ENCODE data around the gene ZFAND6. TPM values are rescaled to one million over a fixed set of nuclear protein-coding genes. Genes with fewer than 3 reads are reported as not detected.
A peak's percentile ranks its signal among the peaks of the same experiment; 100 is the strongest.

The ZFAND6 gene
- total and polyA plus RNA-seq, 10 donors: 68.0 to 154 (median 89.2) TPM

- H3K36me3 ChIP-seq: peaks cover 0 to 8% (median 0%) of the 10 kb centered on the region in 6 donors
- H3K27me3 ChIP-seq (replicated peaks in 1 of 7): no peaks in the 10 kb centered on the region
- no peak overlapping the region for H3K4me3 ChIP-seq
- H3K9me3 ChIP-seq: no peaks in the 10 kb centered on the region
- no peak for TF ChIP-seq POLR2AphosphoS5 (IDR thresholded peaks at IDR 0.05)
- TF ChIP-seq, protein P1, sequence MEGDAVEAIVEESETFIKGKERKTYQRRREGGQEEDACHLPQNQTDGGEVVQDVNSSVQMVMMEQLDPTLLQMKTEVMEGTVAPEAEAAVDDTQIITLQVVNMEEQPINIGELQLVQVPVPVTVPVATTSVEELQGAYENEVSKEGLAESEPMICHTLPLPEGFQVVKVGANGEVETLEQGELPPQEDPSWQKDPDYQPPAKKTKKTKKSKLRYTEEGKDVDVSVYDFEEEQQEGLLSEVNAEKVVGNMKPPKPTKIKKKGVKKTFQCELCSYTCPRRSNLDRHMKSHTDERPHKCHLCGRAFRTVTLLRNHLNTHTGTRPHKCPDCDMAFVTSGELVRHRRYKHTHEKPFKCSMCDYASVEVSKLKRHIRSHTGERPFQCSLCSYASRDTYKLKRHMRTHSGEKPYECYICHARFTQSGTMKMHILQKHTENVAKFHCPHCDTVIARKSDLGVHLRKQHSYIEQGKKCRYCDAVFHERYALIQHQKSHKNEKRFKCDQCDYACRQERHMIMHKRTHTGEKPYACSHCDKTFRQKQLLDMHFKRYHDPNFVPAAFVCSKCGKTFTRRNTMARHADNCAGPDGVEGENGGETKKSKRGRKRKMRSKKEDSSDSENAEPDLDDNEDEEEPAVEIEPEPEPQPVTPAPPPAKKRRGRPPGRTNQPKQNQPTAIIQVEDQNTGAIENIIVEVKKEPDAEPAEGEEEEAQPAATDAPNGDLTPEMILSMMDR (IDR thresholded peaks at IDR 0.05 in 8 of 11, conservative IDR thresholded peaks at IDR 0.05 in 3 of 11): no peak
- no peak for TF ChIP-seq POLR2A (IDR thresholded peaks at IDR 0.05)
- intact Hi-C loops (cut with DNase I; ENCODE audit: low total_unique reads): no loop called here
- H3K27ac ChIP-seq: no peak overlapping the region
- H3K4me1 ChIP-seq: peaks cover 4 to 55% (median 16%) of the 10 kb centered on the region in 6 donors
- WGBS, 5 donors: 91 to 100% (median 94%) methylated on average over 1 of the region's 1 CpG
- no peak for DNase-seq
Observed at GRCh38 chr15:80090041-80090440, 30.6 kb downstream of the ZFAND6 start.

- WGBS, 5 donors: 70 to 84% (median 77%) methylated on average over 7 of the region's 7 CpGs
- H3K4me1 ChIP-seq: peaks cover 4 to 59% (median 24%) of the 10 kb centered on the region in 6 donors
- H3K4me3 ChIP-seq: no peak overlapping the region
Observed at GRCh38 chr15:80090879-80091503, 31.5 kb downstream of the ZFAND6 start.

GRCh38 chr15:80093854-80094418 is 34.5 kb downstream of the ZFAND6 start:
- Histone ChIP-seq H3K27me3 (replicated peaks in 1 of 7) (no peaks in the 10 kb centered on the region), H3K4me3 (no peak overlapping the region), H3K27ac (peak overlapping the region in 1 of 8 donors; percentile 21), H3K36me3 (peaks cover 0 to 8% (median 0%) of the 10 kb centered on the region in 6 donors), H3K4me1 (peaks cover 4 to 74% (median 41%) of the 10 kb centered on the region in 6 donors), H3K9me3 (no peaks in the 10 kb centered on the region)
- DNase-seq: no peak
- WGBS, 5 donors: 72 to 81% (median 77%) methylated on average over 5 of the region's 5 CpGs
- TF ChIP-seq POLR2A (IDR thresholded peaks at IDR 0.05) (no peak), POLR2AphosphoS5 (IDR thresholded peaks at IDR 0.05) (no peak)
- TF ChIP-seq, protein P1 (IDR thresholded peaks at IDR 0.05 in 8 of 11, conservative IDR thresholded peaks at IDR 0.05 in 3 of 11): no peak
- intact Hi-C loops (cut with DNase I; ENCODE audit: low total_unique reads): no loop called here

More at GRCh38 chr15:80090879-80091503, 31.5 kb downstream of the ZFAND6 start:
- Histone ChIP-seq H3K27me3 (replicated peaks in 1 of 7) (no peaks in the 10 kb centered on the region), H3K27ac (no peak overlapping the region), H3K36me3 (peaks cover 0 to 8% (median 0%) of the 10 kb centered on the region in 6 donors), H3K9me3 (no peaks in the 10 kb centered on the region)
- no peak for DNase-seq
- TF ChIP-seq POLR2AphosphoS5 (IDR thresholded peaks at IDR 0.05): no peak
- TF ChIP-seq, protein P1 (IDR thresholded peaks at IDR 0.05 in 8 of 11, conservative IDR thresholded peaks at IDR 0.05 in 3 of 11): peak in 5 of 11 experiments; percentile 20 to 37 (median 23)
- intact Hi-C loops (cut with DNase I; ENCODE audit: low total_unique reads): no loop called here

DNA sequence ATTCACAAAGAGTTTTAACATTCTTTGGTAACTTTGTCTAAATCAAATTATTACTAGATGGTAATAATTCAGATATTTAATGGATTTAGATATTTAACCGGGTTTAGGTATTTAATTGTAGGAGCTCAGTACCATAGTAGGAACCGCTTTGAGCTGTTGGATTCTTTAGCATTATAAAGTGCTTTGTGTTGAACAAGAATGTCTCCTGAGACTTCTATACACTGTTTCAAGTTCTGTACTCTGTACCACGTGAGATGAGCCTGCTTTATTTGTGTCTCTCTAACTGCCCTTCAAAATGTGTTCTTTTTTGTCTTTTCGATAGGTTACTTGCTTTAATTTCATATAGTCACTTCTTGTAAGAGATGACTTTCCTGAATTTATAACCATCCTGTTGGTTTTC is 36.0 kb downstream of the ZFAND6 start:
- TF ChIP-seq POLR2AphosphoS5 (IDR thresholded peaks at IDR 0.05): no peak
- TF ChIP-seq, protein P1 (IDR thresholded peaks at IDR 0.05 in 8 of 11, conservative IDR thresholded peaks at IDR 0.05 in 3 of 11): no peak

More for the DNA sequence above, 36.0 kb downstream of the ZFAND6 start:
- Histone ChIP-seq H3K27me3 (replicated peaks in 1 of 7) (no peaks in the 10 kb centered on the region), H3K36me3 (peaks cover 0 to 8% (median 0%) of the 10 kb centered on the region in 6 donors), H3K9me3 (no peaks in the 10 kb centered on the region), H3K4me3 (no peak overlapping the region), H3K4me1 (peaks cover 4 to 78% (median 46%) of the 10 kb centered on the region in 6 donors), H3K27ac (no peak overlapping the region)
- DNase-seq: no peak
- WGBS, 5 donors: 84 to 92% (median 90%) methylated on average over 4 of the region's 4 CpGs
- intact Hi-C loops (cut with DNase I; ENCODE audit: low total_unique reads): no loop called here
